Uterus (tissue), 2 donors: ENCODE data around the gene STC2.

Experiments used
- POLR2A ChIP-seq, 2 donors: fragments of 450-650 bp; IDR thresholded peaks; one replicate each; pipeline ENCODE4 v1.6.1; 2016; ENCODE audit warnings: antibody characterized with exemption in 2 of 2, mild to moderate bottlenecking in 1 of 2, moderate library complexity in 1 of 2
- TF ChIP-seq, protein P1 (sequence below), 4 experiments: fragments of 200-600 bp in 2 of 4; fragments of 450-650 bp in 2 of 4; sonication (generic) in 2 of 4; IDR thresholded peaks; one replicate each; pipeline ENCODE4 v1.5.1; 2016 to 2019; ENCODE audit warnings: antibody characterized with exemption in 4 of 4, mild to moderate bottlenecking in 2 of 4, moderate library complexity in 1 of 4

DNA sequence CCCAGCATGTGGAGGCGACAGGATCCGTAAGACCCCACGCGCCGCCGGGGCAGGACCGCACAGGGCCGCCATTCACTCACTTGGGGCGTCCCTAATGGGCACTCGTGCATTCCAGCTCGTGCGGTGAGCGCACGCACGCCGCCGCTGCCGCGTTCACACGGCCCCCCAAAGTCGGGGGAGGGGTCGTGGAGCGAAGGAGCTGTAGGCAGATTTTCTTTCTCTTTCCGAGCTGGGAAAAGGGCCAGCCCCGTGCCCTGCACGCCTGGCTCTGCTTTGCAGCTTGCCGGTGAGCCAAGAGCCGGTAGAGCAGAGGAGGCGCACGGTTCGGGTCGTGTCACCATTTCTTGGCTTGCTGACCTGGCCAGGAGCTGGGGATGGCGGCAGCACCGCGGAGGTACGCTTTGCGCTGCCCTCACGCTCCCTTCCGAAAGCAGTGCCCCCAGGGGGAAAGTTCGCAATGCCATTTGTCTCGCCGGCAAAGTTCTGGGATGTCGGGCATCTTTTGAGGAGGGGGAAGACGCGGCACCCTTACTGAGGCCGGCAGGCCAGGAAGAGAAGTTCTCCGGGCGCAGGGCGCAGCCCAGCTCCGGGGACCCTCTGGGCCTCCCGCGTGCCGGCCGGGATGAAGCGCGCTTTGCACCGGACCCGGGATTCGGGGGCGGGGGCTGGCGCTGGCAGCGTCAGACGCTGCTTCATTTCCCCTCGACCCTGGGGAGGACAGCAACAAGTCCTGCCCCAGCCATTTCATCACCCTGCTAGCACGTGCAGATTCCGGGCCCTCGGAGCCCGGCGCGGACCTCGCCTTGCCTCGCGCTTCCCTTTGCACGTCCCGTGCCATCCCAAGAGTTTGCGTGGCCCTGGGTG lies 898 bp downstream of the STC2 start:
- TF ChIP-seq, protein P1, sequence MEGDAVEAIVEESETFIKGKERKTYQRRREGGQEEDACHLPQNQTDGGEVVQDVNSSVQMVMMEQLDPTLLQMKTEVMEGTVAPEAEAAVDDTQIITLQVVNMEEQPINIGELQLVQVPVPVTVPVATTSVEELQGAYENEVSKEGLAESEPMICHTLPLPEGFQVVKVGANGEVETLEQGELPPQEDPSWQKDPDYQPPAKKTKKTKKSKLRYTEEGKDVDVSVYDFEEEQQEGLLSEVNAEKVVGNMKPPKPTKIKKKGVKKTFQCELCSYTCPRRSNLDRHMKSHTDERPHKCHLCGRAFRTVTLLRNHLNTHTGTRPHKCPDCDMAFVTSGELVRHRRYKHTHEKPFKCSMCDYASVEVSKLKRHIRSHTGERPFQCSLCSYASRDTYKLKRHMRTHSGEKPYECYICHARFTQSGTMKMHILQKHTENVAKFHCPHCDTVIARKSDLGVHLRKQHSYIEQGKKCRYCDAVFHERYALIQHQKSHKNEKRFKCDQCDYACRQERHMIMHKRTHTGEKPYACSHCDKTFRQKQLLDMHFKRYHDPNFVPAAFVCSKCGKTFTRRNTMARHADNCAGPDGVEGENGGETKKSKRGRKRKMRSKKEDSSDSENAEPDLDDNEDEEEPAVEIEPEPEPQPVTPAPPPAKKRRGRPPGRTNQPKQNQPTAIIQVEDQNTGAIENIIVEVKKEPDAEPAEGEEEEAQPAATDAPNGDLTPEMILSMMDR (IDR thresholded peaks at IDR 0.05) = no peak
- TF ChIP-seq POLR2A (IDR thresholded peaks at IDR 0.05) = no peak
